Measurements from ENCODE around the gene SUMO4.

DNA sequence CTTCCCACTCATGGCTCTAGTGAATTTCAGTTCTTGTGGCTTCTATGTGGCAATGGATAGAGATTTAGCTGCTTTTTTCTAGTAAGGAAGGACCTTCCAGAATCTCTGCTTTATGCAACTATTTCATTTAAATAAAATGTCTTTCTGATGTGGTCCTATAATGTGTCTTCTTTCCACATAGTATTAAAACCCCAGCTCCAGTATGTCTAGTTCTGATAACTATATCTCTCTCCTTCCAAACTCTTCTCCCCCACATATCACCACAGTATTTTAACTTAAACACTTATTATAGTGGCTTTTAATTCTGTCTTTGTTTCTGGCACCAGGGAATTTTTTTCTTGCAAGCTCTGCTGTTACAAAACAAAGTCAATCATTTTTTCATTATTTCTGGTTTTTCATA is 40.6 kb upstream of the SUMO4 start:
- TF ChIP-seq POLR2A (IDR thresholded peaks at IDR 0.05) = no peak
- TF ChIP-seq CTCF (IDR thresholded peaks at IDR 0.05) = no peak
- TF ChIP-seq EP300 (IDR thresholded peaks at IDR 0.05) = no peak
- TF ChIP-seq POLR2AphosphoS5 (IDR thresholded peaks at IDR 0.05) = no peak
